ENCODE results near the gene DPH5.

DPH5 gene

GRCh38 chr1:101043776-101044175 is 18.2 kb upstream of the DPH5 start:
- no peak for TF ChIP-seq TEAD4 (IDR thresholded peaks at IDR 0.05)
- TF ChIP-seq YY1 (IDR thresholded peaks at IDR 0.05; ENCODE audit: low read depth) = no peak
- no peak for TF ChIP-seq EGR1 (IDR thresholded peaks at IDR 0.05)
- TF ChIP-seq, protein P1, sequence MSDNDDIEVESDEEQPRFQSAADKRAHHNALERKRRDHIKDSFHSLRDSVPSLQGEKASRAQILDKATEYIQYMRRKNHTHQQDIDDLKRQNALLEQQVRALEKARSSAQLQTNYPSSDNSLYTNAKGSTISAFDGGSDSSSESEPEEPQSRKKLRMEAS (IDR thresholded peaks at IDR 0.05) = no peak
- no peak for TF ChIP-seq NFIC (IDR thresholded peaks at IDR 0.05)
- TF ChIP-seq ZBTB7A (IDR thresholded peaks at IDR 0.05; ENCODE audit: low read depth) = no peak
- no peak for TF ChIP-seq TCF12 (IDR thresholded peaks at IDR 0.05; ENCODE audit: low read depth)
- TF ChIP-seq USF1 (IDR thresholded peaks at IDR 0.05) = no peak
- no peak for TF ChIP-seq CREB1 (IDR thresholded peaks at IDR 0.05; ENCODE audit: low read depth)
- no peak for TF ChIP-seq CEBPB (IDR thresholded peaks at IDR 0.05)
- TF ChIP-seq TAF1 (IDR thresholded peaks at IDR 0.05; ENCODE audit: low read depth) = no peak

- TF ChIP-seq, protein P1 (IDR thresholded peaks at IDR 0.05) = no peak
- TF ChIP-seq ZBTB7A (IDR thresholded peaks at IDR 0.05; ENCODE audit: low read depth) (no peak), REST (IDR thresholded peaks at IDR 0.05; ENCODE audit: low read depth) (no peak), TAF1 (IDR thresholded peaks at IDR 0.05; ENCODE audit: low read depth) (no peak), TEAD4 (IDR thresholded peaks at IDR 0.05) (no peak), FOXM1 (IDR thresholded peaks at IDR 0.05; ENCODE audit: borderline replicate concordance, low read depth) (no peak), NFIC (IDR thresholded peaks at IDR 0.05) (no peak), YY1 (IDR thresholded peaks at IDR 0.05; ENCODE audit: low read depth) (no peak), EGR1 (IDR thresholded peaks at IDR 0.05) (no peak), USF1 (IDR thresholded peaks at IDR 0.05) (no peak), RAD21 (IDR thresholded peaks at IDR 0.05; ENCODE audit: low read depth) (no peak), TCF12 (IDR thresholded peaks at IDR 0.05; ENCODE audit: low read depth) (no peak), CEBPB (IDR thresholded peaks at IDR 0.05) (no peak)
These were observed 15.7 kb upstream of the DPH5 start for GRCh38 chr1:101041300-101041699.

DNA sequence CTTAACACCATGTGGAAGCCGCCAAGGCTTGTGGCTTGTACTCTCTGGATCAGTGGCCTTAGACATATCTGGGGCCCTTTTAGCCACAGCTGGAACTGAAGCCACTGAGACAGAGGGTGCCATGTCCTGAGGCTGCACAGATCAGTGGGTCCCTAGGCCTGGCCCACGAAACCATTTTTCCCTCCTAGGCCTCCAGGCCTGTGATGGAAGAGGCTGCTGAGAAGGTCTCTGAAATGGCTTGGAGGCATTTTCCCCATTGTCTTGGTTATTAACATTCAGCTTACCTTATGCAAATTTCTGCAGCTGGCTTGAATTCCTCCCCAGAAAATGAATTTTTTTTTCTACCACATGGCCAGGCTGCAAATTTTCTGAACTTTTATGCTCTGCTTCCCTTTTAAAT is 15.1 kb upstream of the DPH5 start:
- no peak for TF ChIP-seq EGR1 (IDR thresholded peaks at IDR 0.05)
- TF ChIP-seq ZBTB7A (IDR thresholded peaks at IDR 0.05; ENCODE audit: low read depth) = no peak
- no peak for TF ChIP-seq CEBPB (IDR thresholded peaks at IDR 0.05)
- TF ChIP-seq EP300 (IDR thresholded peaks at IDR 0.05; ENCODE audit: borderline replicate concordance) = no peak
- TF ChIP-seq FOXM1 (IDR thresholded peaks at IDR 0.05; ENCODE audit: borderline replicate concordance, low read depth) = no peak
- TF ChIP-seq TCF12 (IDR thresholded peaks at IDR 0.05; ENCODE audit: low read depth) = no peak
- no peak for TF ChIP-seq CREB1 (IDR thresholded peaks at IDR 0.05; ENCODE audit: low read depth)
- TF ChIP-seq YY1 (IDR thresholded peaks at IDR 0.05; ENCODE audit: low read depth) = no peak
- TF ChIP-seq, protein P1 (IDR thresholded peaks at IDR 0.05) = no peak
- no peak for TF ChIP-seq TEAD4 (IDR thresholded peaks at IDR 0.05)
- TF ChIP-seq REST (IDR thresholded peaks at IDR 0.05; ENCODE audit: low read depth) = no peak
- TF ChIP-seq RAD21 (IDR thresholded peaks at IDR 0.05; ENCODE audit: low read depth) = no peak
- no peak for TF ChIP-seq USF1 (IDR thresholded peaks at IDR 0.05)
- no peak for TF ChIP-seq NFIC (IDR thresholded peaks at IDR 0.05)
- no peak for TF ChIP-seq TAF1 (IDR thresholded peaks at IDR 0.05; ENCODE audit: low read depth)

DNA sequence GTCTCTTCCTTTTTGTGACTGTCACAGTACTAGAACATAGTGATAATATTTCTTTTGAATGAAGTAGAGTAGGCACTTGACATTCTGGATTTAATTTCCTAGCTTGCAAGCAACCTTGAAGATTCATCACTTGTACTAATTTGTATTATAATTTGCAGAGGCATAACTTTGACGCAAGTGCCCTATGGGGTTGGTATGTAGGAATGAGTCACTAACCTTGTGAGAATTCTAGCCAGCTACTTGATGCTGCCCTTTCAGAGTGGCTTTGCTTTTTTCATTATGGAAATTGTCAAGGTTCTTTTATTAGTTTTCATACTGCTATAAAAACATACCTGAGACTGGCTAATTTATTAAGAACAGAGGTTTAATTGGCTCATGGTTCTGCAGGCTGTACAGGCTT is 13.7 kb upstream of the DPH5 start:
- no peak for TF ChIP-seq TCF12 (IDR thresholded peaks at IDR 0.05; ENCODE audit: low read depth)
- TF ChIP-seq CREB1 (IDR thresholded peaks at IDR 0.05; ENCODE audit: low read depth) = no peak
- no peak for TF ChIP-seq YY1 (IDR thresholded peaks at IDR 0.05; ENCODE audit: low read depth)
- no peak for TF ChIP-seq ZBTB7A (IDR thresholded peaks at IDR 0.05; ENCODE audit: low read depth)
- TF ChIP-seq, protein P1 (IDR thresholded peaks at IDR 0.05) = no peak
- no peak for TF ChIP-seq EGR1 (IDR thresholded peaks at IDR 0.05)
- no peak for TF ChIP-seq NFIC (IDR thresholded peaks at IDR 0.05)
- TF ChIP-seq CEBPB (IDR thresholded peaks at IDR 0.05) = no peak
- TF ChIP-seq FOXM1 (IDR thresholded peaks at IDR 0.05; ENCODE audit: borderline replicate concordance, low read depth) = no peak
- no peak for TF ChIP-seq TAF1 (IDR thresholded peaks at IDR 0.05; ENCODE audit: low read depth)
- no peak for TF ChIP-seq RAD21 (IDR thresholded peaks at IDR 0.05; ENCODE audit: low read depth)
- TF ChIP-seq EP300 (IDR thresholded peaks at IDR 0.05; ENCODE audit: borderline replicate concordance) = no peak
- TF ChIP-seq REST (IDR thresholded peaks at IDR 0.05; ENCODE audit: low read depth) = no peak
- TF ChIP-seq USF1 (IDR thresholded peaks at IDR 0.05) = no peak
- TF ChIP-seq TEAD4 (IDR thresholded peaks at IDR 0.05) = no peak

Data from Ishikawa (cell line).